GM23338 (cell line): ENCODE results near the gene TEX44. TPM values are rescaled to one million over a fixed set of nuclear protein-coding genes. Genes with fewer than 3 reads are reported as not detected.

Experiments used
- ATAC-seq: fragments of 200-7000 bp; cut with Tn5 transposase; 3 replicates; pipeline ENCODE4 v1.9.1; 2020
- DNase-seq: peaks from one replicate; pipeline ENCODE4 v3.0.0-alpha.2; 2015; ENCODE audit warnings: low spot score
- H2AFZ ChIP-seq: fragments of 200-600 bp; sonication (generic); 2 replicates; pipeline ENCODE4 v1.8.0; 2016; ENCODE audit warnings: antibody characterized with exemption, mild to moderate bottlenecking, moderate library complexity
- H3F3A ChIP-seq: fragments of 200-600 bp; sonication (generic); replicated peaks from 2 replicates; pipeline ENCODE4 v1.8.0; 2017; ENCODE audit warnings: antibody characterized with exemption, mixed run types, low read depth
- H3K27ac ChIP-seq: fragments of 200-600 bp; sonication (generic); 2 replicates; pipeline ENCODE4 v1.6.1; 2016; ENCODE audit warnings: low read depth
- H3K27me3 ChIP-seq: fragments of 200-600 bp; sonication (generic); 2 replicates; pipeline ENCODE4 v1.8.0; 2016; ENCODE audit warnings: mild to moderate bottlenecking, mixed run types, moderate library complexity; ENCODE audit not compliant: insufficient read depth
- H3K36me3 ChIP-seq: fragments of 200-600 bp; sonication (generic); 2 replicates; pipeline ENCODE4 v1.8.0; 2016; ENCODE audit warnings: mild to moderate bottlenecking; ENCODE audit not compliant: insufficient read depth
- H3K4me1 ChIP-seq: fragments of 200-600 bp; sonication (generic); 2 replicates; pipeline ENCODE4 v1.8.0; 2016; ENCODE audit warnings: mild to moderate bottlenecking, moderate library complexity; ENCODE audit not compliant: insufficient read depth
- H3K4me2 ChIP-seq: fragments of 200-600 bp; sonication (generic); 2 replicates; pipeline ENCODE4 v1.7.1; 2017; ENCODE audit warnings: mixed run types
- H3K4me3 ChIP-seq: fragments of 200-600 bp; sonication (generic); 2 replicates; pipeline ENCODE4 v1.6.1; 2016; ENCODE audit warnings: mixed run types
- H3K79me2 ChIP-seq: fragments of 200-600 bp; sonication (generic); replicated peaks from 2 replicates; pipeline ENCODE4 v1.8.0; 2017; ENCODE audit warnings: mild to moderate bottlenecking; ENCODE audit not compliant: insufficient read depth
- H3K9me2 ChIP-seq: fragments of 200-600 bp; sonication (generic); 2 replicates; pipeline ENCODE4 v1.8.0; 2017; ENCODE audit not compliant: insufficient read depth
- H4K20me1 ChIP-seq: fragments of 200-600 bp; sonication (generic); replicated peaks from 2 replicates; pipeline ENCODE4 v1.8.0; 2017; ENCODE audit warnings: mild to moderate bottlenecking; ENCODE audit not compliant: insufficient read depth
- H3K27ac Mint-ChIP-seq: 2 replicates; pipeline ENCODE4 v1.8.0; 2020; ENCODE audit warnings: inconsistent platforms, mild to moderate bottlenecking, moderate library complexity, mixed read lengths
- H3K27me3 Mint-ChIP-seq: 3 replicates; pipeline ENCODE4 v1.8.0; 2022; ENCODE audit warnings: low read depth, mild to moderate bottlenecking, moderate library complexity, mixed read lengths, inconsistent platforms; ENCODE audit not compliant: insufficient read depth, poor library complexity
- H3K36me3 Mint-ChIP-seq: 3 replicates; pipeline ENCODE4 v1.8.0; 2021; ENCODE audit warnings: low read depth, mild to moderate bottlenecking, inconsistent platforms, moderate library complexity, mixed read lengths
- H3K4me1 Mint-ChIP-seq: 3 replicates; pipeline ENCODE4 v1.8.0; 2020; ENCODE audit warnings: mild to moderate bottlenecking, inconsistent platforms, mixed read lengths
- H3K4me3 Mint-ChIP-seq: 3 replicates; pipeline ENCODE4 v1.8.0; 2021; ENCODE audit warnings: moderate library complexity, mild to moderate bottlenecking, inconsistent platforms, mixed read lengths
- H3K9me3 Mint-ChIP-seq: 3 replicates; pipeline ENCODE4 v1.8.0; 2020; ENCODE audit warnings: moderate library complexity, mild to moderate bottlenecking, inconsistent platforms, mixed read lengths
- CREB1 ChIP-seq: fragments of 250-450 bp; sonication (Bioruptor Pico); IDR thresholded peaks from 2 replicates; pipeline ENCODE4 v1.5.0; 2020; ENCODE audit warnings: low read depth, mild to moderate bottlenecking, moderate library complexity
- EZH2 ChIP-seq: fragments of 200-600 bp; sonication (generic); IDR thresholded peaks from one replicate; pipeline ENCODE4 v1.8.0; 2017; ENCODE audit warnings: antibody characterized with exemption, mild to moderate bottlenecking, low read depth; ENCODE audit not compliant: unreplicated experiment
- EZH2phosphoT487 ChIP-seq: fragments of 200-600 bp; sonication (generic); IDR thresholded peaks from one replicate; pipeline ENCODE4 v1.8.1; 2018; ENCODE audit warnings: antibody characterized with exemption; ENCODE audit not compliant: unreplicated experiment
- JUNB ChIP-seq: IDR thresholded peaks from one replicate; pipeline ENCODE4 v1.6.1; 2016; ENCODE audit warnings: antibody characterized with exemption; ENCODE audit not compliant: unreplicated experiment
- NANOG ChIP-seq: IDR thresholded peaks from 2 replicates; pipeline ENCODE4 v1.6.1; 2016; ENCODE audit warnings: antibody characterized with exemption, borderline replicate concordance
- POLR2AphosphoS5 ChIP-seq: IDR thresholded peaks from 2 replicates; pipeline ENCODE4 v1.6.1; 2016; ENCODE audit warnings: antibody characterized with exemption, low read depth
- STAT1 ChIP-seq: IDR thresholded peaks from one replicate; pipeline ENCODE4 v1.6.1; 2016; ENCODE audit warnings: antibody characterized with exemption; ENCODE audit not compliant: unreplicated experiment
- ZNF114 ChIP-seq: fragments of 250-450 bp; sonication (Bioruptor Pico); IDR thresholded peaks from 2 replicates; pipeline ENCODE4 v1.5.0; 2020; ENCODE audit warnings: mild to moderate bottlenecking, moderate library complexity
- ZNF331 ChIP-seq: fragments of 250-450 bp; sonication (Bioruptor Pico); IDR thresholded peaks from 2 replicates; pipeline ENCODE4 v1.5.0; 2020; ENCODE audit warnings: low read depth, mild to moderate bottlenecking, moderate library complexity
- polyA plus RNA-seq: library from polyadenylated mRNA; unstranded; fragments of >200 nt; fragmentation: Nextera tagmentation; extraction: Ambion mirVana; gene quantifications from 2 replicates; pipeline ENCODE4 v1.2.1, GENCODE V29; 2016
- total RNA-seq: library from RNA; depleted of rRNA; stranded (reverse); fragments of >200 nt; shearing (Covaris generic); gene quantifications from 2 replicates; pipeline ENCODE4 v1.2.3, GENCODE V29; 2014
- TF ChIP-seq, protein P1 (sequence below): IDR thresholded peaks from one replicate; pipeline ENCODE4 v1.6.1; 2018; ENCODE audit warnings: antibody characterized with exemption; ENCODE audit not compliant: unreplicated experiment
- TF ChIP-seq, protein P2 (sequence below): fragments of 250-450 bp; sonication (Bioruptor Pico); IDR thresholded peaks from 2 replicates; pipeline ENCODE4 v1.5.0; 2020; ENCODE audit warnings: mild to moderate bottlenecking, moderate library complexity
- TF ChIP-seq, protein P3 (sequence below): IDR thresholded peaks from 2 replicates; pipeline ENCODE4 v1.6.1; 2016; ENCODE audit warnings: antibody characterized with exemption
- TF ChIP-seq, protein P4 (sequence below), 2 experiments: fragments of 200-600 bp in 1 of 2; sonication (generic) in 1 of 2; conservative IDR thresholded peaks; 2 replicates each; pipeline versions ENCODE4 v1.5.1 to v1.6.1; 2016 to 2017; ENCODE audit warnings: antibody characterized with exemption in 2 of 2, low read depth in 2 of 2, mild to moderate bottlenecking in 2 of 2, moderate library complexity in 1 of 2

Gene TEX44
- total and polyA plus RNA-seq, 2 experiments from 2014 or later, result not detected

DNA sequence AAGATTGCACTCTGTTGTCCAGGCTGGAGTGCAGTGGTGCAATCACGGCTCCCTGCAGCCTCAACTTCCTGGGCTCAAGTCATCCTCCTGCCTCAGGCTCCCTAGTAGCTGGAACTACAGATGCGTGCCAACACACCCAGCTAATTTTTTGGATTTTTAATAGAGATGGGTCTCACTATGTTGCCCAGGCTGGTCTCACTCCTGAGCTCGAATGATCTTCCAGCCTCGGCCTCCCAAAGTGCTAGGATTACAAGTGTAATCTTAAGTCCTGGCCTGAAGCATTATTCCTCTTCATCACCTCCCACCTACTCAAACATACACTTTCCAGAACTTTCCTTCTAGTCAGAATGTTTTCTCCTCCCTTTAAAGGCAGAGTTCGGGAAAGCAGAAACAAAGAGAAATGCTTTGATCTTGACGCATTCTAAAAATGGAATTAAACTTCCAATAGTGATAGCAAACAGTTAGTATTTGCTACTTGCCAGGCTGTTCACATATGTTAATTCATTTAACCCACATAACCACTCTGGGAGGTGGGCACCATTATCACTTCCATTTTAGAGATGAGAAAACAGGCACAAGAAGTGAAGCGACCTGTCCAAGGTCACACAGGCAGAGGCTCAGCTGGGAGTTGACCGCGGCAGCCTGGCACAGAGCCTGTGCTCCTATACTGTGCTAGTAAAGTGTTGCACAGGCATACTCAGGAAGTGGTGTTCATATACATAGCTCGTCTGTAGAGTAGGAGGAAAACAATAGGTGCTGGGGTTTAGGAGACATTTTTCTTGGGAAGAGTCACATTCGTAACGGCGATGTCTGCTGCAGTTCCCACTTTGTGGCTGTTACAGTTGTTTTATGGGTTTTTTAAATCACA lies 24.6 kb downstream of the TEX44 start:
- H3K27me3 ChIP-seq, result no peaks in the 10 kb centered on the region
- Mint-ChIP-seq H3K4me3 (no peak overlapping the region; the same call in 2 of the 3 replicates), H3K27ac (no peak overlapping the region; the same call in 1 of the 2 replicates), H3K27me3 (peaks cover 28% of the 10 kb centered on the region), H3K9me3 (peaks cover 2% of the 10 kb centered on the region; the same call in 2 of the 3 replicates), H3K36me3 (no peaks in the 10 kb centered on the region), H3K4me1 (peaks cover 59% of the 10 kb centered on the region)
- H3K4me2 ChIP-seq, result no peak overlapping the region
- no peak for TF ChIP-seq JUNB
- TF ChIP-seq, protein P1, sequence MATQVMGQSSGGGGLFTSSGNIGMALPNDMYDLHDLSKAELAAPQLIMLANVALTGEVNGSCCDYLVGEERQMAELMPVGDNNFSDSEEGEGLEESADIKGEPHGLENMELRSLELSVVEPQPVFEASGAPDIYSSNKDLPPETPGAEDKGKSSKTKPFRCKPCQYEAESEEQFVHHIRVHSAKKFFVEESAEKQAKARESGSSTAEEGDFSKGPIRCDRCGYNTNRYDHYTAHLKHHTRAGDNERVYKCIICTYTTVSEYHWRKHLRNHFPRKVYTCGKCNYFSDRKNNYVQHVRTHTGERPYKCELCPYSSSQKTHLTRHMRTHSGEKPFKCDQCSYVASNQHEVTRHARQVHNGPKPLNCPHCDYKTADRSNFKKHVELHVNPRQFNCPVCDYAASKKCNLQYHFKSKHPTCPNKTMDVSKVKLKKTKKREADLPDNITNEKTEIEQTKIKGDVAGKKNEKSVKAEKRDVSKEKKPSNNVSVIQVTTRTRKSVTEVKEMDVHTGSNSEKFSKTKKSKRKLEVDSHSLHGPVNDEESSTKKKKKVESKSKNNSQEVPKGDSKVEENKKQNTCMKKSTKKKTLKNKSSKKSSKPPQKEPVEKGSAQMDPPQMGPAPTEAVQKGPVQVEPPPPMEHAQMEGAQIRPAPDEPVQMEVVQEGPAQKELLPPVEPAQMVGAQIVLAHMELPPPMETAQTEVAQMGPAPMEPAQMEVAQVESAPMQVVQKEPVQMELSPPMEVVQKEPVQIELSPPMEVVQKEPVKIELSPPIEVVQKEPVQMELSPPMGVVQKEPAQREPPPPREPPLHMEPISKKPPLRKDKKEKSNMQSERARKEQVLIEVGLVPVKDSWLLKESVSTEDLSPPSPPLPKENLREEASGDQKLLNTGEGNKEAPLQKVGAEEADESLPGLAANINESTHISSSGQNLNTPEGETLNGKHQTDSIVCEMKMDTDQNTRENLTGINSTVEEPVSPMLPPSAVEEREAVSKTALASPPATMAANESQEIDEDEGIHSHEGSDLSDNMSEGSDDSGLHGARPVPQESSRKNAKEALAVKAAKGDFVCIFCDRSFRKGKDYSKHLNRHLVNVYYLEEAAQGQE, result no peak
- no peak for TF ChIP-seq POLR2AphosphoS5
- no peak for TF ChIP-seq EZH2
- TF ChIP-seq, protein P2, sequence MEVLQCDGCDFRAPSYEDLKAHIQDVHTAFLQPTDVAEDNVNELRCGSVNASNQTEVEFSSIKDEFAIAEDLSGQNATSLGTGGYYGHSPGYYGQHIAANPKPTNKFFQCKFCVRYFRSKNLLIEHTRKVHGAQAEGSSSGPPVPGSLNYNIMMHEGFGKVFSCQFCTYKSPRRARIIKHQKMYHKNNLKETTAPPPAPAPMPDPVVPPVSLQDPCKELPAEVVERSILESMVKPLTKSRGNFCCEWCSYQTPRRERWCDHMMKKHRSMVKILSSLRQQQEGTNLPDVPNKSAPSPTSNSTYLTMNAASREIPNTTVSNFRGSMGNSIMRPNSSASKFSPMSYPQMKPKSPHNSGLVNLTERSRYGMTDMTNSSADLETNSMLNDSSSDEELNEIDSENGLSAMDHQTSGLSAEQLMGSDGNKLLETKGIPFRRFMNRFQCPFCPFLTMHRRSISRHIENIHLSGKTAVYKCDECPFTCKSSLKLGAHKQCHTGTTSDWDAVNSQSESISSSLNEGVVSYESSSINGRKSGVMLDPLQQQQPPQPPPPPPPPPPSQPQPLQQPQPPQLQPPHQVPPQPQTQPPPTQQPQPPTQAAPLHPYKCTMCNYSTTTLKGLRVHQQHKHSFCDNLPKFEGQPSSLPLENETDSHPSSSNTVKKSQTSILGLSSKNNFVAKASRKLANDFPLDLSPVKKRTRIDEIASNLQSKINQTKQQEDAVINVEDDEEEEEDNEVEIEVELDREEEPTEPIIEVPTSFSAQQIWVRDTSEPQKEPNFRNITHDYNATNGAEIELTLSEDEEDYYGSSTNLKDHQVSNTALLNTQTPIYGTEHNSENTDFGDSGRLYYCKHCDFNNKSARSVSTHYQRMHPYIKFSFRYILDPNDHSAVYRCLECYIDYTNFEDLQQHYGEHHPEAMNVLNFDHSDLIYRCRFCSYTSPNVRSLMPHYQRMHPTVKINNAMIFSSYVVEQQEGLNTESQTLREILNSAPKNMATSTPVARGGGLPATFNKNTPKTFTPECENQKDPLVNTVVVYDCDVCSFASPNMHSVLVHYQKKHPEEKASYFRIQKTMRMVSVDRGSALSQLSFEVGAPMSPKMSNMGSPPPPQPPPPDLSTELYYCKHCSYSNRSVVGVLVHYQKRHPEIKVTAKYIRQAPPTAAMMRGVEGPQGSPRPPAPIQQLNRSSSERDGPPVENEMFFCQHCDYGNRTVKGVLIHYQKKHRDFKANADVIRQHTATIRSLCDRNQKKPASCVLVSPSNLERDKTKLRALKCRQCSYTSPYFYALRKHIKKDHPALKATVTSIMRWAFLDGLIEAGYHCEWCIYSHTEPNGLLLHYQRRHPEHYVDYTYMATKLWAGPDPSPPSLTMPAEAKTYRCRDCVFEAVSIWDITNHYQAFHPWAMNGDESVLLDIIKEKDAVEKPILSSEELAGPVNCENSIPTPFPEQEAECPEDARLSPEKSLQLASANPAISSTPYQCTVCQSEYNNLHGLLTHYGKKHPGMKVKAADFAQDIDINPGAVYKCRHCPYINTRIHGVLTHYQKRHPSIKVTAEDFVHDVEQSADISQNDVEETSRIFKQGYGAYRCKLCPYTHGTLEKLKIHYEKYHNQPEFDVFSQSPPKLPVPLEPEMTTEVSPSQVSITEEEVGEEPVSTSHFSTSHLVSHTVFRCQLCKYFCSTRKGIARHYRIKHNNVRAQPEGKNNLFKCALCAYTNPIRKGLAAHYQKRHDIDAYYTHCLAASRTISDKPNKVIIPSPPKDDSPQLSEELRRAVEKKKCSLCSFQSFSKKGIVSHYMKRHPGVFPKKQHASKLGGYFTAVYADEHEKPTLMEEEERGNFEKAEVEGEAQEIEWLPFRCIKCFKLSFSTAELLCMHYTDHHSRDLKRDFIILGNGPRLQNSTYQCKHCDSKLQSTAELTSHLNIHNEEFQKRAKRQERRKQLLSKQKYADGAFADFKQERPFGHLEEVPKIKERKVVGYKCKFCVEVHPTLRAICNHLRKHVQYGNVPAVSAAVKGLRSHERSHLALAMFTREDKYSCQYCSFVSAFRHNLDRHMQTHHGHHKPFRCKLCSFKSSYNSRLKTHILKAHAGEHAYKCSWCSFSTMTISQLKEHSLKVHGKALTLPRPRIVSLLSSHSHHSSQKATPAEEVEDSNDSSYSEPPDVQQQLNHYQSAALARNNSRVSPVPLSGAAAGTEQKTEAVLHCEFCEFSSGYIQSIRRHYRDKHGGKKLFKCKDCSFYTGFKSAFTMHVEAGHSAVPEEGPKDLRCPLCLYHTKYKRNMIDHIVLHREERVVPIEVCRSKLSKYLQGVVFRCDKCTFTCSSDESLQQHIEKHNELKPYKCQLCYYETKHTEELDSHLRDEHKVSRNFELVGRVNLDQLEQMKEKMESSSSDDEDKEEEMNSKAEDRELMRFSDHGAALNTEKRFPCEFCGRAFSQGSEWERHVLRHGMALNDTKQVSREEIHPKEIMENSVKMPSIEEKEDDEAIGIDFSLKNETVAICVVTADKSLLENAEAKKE, result no peak
- no peak for TF ChIP-seq CREB1 (CRISPR knock-in tag)
- no peak for TF ChIP-seq NANOG
- TF ChIP-seq, protein P3, sequence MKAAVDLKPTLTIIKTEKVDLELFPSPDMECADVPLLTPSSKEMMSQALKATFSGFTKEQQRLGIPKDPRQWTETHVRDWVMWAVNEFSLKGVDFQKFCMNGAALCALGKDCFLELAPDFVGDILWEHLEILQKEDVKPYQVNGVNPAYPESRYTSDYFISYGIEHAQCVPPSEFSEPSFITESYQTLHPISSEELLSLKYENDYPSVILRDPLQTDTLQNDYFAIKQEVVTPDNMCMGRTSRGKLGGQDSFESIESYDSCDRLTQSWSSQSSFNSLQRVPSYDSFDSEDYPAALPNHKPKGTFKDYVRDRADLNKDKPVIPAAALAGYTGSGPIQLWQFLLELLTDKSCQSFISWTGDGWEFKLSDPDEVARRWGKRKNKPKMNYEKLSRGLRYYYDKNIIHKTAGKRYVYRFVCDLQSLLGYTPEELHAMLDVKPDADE, result no peak
- no peak for TF ChIP-seq ZNF114
- no peak for TF ChIP-seq STAT1
- no peak for TF ChIP-seq ZNF331
- no peak for TF ChIP-seq EZH2phosphoT487
- TF ChIP-seq, protein P4, sequence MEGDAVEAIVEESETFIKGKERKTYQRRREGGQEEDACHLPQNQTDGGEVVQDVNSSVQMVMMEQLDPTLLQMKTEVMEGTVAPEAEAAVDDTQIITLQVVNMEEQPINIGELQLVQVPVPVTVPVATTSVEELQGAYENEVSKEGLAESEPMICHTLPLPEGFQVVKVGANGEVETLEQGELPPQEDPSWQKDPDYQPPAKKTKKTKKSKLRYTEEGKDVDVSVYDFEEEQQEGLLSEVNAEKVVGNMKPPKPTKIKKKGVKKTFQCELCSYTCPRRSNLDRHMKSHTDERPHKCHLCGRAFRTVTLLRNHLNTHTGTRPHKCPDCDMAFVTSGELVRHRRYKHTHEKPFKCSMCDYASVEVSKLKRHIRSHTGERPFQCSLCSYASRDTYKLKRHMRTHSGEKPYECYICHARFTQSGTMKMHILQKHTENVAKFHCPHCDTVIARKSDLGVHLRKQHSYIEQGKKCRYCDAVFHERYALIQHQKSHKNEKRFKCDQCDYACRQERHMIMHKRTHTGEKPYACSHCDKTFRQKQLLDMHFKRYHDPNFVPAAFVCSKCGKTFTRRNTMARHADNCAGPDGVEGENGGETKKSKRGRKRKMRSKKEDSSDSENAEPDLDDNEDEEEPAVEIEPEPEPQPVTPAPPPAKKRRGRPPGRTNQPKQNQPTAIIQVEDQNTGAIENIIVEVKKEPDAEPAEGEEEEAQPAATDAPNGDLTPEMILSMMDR (conservative IDR thresholded peaks at IDR 0.05; ENCODE audit: low read depth in 2 of 2), result no peak
- no peaks in the 10 kb centered on the region for H3K36me3 ChIP-seq
- no peaks in the 10 kb centered on the region for H3K9me2 ChIP-seq
- no peak overlapping the region for H3K4me3 ChIP-seq
- no peak for ATAC-seq
- H4K20me1 ChIP-seq, result no peaks in the 10 kb centered on the region
- DNase-seq, result no peak
- H3K79me2 ChIP-seq, result no peaks in the 10 kb centered on the region
- H3F3A ChIP-seq, result peaks cover 48% of the 10 kb centered on the region
- H3K27ac ChIP-seq, result no peak overlapping the region
- H2AFZ ChIP-seq, result no peak overlapping the region
- peaks cover 43% of the 10 kb centered on the region for H3K4me1 ChIP-seq
